Amygdala (tissue), 56 donors: ENCODE results near the gene TMEM63B.
"Not testable (repeated sequence)": the region's sequence is repeated elsewhere in the genome, so short reads cannot be mapped to it uniquely, and the experiment has no call there.

ENCODE experiments used
- DNase-seq, 56 donors: peaks; one replicate each; lab custom pipeline; 2025; lab: John Stamatoyannopoulos, UW

TMEM63B gene

DNA sequence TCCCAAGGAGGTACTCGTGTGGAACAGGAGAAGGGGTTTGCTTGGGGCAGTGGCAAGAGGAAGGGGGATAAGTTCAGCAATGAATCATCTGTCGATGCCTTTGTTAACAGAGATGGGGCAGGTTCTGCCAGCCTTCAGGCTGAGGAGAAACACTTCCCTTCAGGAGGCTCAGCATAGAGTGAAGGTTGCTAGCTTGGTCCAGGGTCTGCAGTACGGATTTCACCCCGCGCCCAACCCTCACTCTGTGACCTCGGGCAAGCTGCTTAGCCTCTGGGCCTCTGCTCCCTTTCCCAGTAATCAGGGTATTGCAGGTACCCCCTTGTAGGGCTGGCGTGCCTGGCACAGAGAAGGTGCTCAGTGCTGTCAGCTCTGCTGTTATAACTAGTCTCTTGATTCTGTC lies 38.8 kb downstream of the TMEM63B start:
- no peak for DNase-seq

DNA sequence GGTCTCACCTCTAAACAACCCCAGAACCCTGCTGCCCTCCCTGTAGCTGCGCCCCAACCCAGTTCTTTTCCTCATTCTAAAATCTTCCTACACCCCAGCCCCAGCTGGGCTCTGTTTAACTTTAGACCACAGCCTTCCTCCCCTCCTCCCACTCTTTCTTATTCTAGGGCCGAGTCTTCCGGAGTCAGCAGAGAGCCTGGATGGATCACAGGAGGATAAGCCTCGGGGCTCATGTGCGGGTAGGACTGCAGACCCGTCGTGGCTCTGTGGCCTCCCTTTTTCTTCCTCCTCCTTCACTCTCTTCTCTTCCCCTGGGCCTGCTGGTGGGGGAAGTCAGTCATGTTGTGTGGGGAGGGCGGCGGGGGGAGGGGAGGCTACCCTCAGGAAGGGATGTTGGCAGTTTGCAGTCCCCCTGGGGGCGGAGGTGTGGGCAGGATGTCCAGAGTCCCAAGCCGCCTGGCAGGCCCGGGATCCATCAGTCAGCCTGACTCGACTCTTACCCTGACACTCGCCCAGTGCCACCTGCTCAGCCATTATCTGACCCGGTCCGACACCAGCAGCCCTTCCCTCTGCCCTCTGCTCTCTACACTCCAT lies 39.3 kb downstream of the TMEM63B start:
- DNase-seq = no peak

DNA sequence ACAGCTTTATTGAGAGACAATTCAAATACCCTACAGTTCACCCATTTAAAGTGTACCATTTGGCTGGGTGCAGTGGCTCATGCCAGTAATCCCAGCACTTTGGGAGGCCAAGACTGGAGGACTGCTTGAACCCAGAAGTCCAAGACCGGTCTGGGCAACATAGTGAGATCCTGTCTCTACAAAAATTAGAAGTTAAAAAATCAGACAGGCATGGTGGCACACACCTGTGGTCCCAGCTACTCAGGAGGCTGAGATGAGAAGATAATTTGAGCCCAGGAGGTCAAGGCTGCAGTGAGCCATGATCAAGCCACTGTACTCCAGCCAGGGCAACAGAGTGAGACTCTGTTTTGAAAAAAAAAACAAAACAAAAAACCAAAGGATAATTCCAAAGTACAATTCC lies 40.2 kb downstream of the TMEM63B start:
- DNase-seq = no peak

DNA sequence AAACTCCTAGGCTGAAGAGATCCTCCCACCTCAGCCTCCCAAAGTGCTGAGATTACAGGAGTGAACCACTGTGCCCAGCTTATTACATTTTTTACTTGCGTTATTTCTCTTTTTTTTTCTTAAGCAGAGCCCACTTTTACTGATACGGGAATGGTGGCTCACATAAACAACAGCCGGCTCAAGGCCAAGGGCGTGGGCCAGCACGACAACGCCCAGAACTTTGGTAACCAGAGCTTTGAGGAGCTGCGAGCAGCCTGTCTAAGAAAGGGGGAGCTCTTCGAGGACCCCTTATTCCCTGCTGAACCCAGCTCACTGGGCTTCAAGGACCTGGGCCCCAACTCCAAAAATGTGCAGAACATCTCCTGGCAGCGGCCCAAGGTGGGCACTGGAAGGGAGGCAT lies 41.8 kb downstream of the TMEM63B start:
- DNase-seq = no peak

DNA sequence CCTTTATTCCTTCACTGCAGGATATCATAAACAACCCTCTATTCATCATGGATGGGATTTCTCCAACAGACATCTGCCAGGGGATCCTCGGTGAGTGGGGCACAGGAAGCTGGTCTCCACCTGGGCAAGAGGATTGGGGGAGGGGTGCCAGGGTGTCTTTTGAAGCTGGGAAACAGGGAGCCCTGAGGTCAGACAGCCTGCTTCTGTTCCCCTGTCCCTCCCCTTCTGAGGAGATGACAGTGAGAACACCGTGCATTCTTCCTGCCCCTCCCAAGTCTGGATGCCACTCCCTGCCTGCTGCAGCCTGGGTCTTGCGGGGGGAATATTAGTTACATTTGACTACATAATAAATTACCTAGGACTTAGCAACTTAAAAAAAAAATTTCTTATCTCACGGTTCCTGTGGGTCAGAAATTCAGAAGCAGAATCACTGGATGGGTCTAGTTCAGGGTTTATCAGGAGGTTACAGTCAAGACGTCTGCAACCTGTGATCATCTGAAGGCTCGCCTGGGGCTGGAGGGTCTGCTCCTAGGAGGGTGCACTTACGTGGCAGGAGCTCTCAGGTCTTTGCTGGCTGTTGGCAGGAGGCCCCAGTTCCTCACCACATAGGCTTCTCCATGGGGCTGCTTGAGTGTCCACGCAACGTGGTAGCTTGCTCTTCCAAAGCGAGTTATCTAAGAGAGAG lies 42.7 kb downstream of the TMEM63B start:
- no peak for DNase-seq

DNA sequence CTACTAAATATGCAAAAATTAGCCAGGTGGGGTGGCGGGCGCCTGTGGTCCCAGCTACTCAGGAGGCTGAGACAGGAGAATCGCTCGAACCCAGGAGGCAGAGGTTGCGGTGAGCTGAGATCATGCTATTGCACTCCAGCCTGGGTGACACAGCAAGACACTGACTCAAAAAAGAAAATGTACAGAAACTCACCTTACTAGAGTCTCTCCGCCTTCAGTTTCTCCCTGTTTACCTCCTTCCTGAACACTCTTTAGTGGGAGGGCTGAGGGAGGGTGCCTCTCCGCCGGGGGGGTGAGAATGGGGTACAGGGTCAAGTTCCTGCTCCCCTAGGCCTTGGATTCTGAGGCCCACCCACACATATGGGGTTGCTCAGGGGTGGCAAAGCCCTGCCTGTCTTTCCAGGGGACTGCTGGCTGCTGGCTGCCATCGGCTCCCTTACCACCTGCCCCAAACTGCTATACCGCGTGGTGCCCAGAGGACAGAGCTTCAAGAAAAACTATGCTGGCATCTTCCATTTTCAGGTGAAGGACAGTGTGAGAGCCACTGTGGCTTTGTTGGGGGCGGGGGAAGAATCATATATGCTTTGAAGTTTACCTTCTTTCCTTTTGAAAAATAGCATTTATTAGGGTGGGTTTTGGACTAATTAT lies 44.7 kb downstream of the TMEM63B start:
- DNase-seq = no peak

DNA sequence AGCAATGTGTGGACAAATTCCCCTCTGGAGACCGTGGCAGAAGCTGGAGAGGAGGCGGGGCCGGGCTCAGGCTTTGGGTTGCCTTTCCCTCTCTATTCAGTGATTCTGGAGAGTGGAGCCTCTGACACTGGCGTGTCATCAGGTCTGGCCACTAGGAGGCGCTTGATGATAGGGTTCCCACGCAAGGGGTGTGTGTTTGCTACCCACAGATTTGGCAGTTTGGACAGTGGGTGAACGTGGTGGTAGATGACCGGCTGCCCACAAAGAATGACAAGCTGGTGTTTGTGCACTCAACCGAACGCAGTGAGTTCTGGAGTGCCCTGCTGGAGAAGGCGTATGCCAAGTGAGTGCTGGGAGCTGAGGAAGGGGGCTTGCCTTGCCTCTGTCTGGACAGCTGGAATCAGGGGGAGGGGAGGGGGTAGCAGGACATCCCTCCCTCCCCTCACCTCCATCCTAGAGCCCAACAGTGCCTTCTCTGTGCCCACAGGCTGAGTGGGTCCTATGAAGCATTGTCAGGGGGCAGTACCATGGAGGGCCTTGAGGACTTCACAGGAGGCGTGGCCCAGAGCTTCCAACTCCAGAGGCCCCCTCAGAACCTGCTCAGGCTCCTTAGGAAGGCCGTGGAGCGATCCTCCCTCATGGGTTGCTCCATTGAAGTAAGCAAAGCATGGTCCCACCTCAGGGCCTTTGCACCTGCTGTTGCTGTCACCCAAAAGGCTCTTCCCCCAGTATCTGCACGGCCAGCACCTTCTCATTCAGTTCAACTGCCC lies 45.6 kb downstream of the TMEM63B start:
- peak in 53 of 56 donors; percentile 4 to 84 (median 47) for DNase-seq

DNA sequence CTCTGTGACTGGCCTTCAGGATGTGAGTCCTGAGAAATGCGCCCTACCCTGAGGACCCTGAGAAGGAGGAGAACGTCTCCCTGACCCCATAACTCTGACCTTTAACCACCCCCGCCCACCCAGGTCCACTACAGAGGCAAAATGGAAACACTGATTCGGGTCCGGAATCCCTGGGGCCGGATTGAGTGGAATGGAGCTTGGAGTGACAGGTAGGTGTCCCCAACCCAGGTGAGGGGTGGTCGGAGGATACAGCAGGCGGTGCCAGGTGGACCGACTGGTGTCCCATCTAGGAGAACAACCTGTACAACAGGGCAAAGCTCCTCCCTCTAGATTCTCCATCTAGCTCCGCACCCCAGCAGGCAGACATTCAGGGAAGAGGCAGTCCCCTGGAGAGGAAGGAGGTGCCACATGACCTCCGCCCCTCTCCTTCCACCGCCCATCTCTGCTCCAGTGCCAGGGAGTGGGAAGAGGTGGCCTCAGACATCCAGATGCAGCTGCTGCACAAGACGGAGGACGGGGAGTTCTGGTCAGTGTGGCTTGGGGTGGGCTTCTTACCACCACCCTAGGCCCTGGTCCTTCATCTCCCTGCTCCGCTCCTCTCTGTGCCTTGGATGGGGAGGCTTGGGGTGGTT lies 48.9 kb downstream of the TMEM63B start:
- no peak for DNase-seq

DNA sequence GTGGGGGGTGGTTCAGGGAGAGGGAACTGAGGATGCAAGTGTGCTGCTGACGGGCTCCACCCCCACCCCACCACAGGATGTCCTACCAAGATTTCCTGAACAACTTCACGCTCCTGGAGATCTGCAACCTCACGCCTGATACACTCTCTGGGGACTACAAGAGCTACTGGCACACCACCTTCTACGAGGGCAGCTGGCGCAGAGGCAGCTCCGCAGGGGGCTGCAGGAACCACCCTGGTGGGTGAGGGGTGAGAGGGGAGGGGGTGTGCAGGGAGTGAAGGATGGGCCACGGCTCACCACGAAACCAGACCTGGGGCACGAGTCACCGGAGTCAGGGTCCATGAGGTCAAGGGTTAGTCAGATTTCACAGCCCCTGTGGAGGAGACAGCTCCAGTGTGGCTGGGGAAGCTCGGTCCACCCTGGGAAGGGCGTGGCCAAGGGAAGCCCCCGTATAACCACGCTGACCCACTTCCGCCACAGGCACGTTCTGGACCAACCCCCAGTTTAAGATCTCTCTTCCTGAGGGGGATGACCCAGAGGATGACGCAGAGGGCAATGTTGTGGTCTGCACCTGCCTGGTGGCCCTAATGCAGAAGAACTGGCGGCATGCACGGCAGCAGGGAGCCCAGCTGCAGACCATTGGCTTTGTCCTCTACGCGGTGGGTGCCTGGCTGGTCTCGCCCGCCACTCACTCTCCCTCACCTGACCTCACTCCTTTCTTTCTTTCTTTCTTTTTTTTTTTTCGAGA lies 49.6 kb downstream of the TMEM63B start:
- no peak for DNase-seq

DNA sequence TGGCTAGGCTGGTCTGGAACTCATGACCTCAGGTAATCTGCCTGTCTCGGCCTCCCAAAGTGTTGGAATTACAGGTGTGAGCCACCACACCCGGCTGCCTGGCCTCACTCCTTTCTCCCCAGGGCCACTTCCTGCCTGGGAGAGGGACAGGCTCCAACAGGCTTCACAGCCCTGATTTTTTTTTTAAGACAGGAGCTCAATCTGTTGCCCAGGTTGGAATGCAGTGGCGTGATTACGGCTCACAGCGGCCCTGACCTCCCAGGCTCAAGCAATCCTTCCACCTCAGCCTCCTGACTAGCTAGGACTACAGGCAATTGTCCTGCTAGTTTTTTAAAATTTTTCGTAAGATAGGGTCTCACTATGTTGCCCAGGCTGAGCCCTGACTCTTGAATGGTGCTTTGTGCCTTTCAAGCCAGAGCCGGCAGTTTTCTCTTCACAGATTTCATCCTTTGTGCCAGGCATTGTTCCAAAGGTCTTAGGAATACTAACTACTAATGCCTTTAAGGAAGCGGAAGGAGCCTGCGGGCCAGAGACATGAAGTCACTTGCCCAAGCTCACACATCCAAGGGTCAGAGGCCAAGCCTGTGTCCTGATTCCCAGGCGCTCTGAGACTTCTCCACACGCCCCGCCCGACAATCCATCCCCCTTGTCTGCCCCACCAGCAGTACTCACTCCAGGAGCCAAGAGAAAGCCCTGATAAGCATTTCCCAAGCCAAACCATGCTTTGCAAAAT lies 50.5 kb downstream of the TMEM63B start:
- DNase-seq = no peak

DNA sequence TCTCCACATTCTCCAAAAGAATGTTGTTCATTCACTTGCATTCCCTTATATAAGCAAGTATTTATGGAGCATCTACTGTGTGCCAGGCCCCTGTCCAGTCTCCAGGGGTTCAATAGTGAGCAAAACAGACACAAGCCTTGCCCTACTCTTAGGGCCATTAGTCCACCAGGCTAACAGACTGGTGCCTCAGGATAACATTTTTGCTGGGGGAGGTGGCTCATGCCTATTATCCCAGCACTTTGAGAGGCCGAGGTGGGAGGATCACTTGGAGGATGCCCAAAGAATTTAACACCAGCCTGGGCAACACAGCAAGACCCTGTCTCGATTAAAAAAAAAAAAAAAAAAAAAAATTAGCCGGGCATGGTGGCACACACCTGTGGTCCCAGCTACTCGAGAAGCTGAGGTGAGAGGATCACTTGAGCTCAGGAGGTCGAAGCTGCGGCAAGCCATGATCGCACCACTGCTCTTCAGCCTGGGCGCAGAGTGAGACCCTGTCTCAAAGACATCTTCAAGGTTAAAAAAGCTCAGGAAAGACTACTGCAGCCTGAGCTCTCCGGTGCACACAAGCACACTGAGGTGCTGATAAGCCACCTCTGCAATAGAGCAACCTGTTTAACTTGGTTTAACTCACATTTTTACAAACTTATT lies 51.2 kb downstream of the TMEM63B start:
- no peak for DNase-seq

DNA sequence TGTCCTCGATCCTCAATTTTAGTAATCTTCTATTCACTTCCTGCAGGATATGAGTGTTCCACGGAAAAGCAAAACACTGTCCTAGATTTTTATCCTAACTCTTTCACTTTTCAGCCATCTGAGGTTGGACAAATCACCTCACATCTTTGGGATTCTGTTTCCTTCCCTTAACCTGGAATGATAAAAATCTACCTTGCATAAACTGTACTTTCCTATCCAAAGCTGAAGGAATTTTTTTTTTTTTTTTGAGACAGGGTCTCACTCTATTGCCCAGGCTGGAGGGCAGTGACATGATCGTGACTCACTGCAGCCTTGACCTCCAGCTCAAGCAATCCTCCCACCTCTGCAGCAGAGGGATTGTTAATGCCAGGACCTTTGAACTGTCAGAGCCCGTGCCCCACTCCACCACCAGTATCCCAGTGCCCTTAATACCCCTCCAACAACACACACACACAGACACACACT lies 51.8 kb downstream of the TMEM63B start:
- no peak for DNase-seq

DNA sequence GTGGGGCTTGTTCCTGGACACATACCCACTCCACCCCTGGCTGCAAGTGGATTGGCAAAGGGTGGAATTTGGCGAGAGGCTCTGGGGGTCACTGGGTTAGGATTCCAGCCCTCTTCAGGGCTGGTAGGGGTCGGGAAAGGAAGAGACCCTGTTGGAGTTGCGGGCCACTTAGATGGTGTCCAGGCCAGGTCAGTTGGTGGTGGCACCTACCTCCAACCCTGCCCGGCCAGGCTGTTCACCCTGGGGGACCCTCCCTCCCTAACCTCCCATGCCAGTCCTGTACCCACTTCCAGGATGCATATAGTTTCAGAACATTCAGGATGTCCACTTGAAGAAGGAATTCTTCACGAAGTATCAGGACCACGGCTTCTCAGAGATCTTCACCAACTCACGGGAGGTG lies 52.3 kb downstream of the TMEM63B start:
- DNase-seq = no peak

DNA sequence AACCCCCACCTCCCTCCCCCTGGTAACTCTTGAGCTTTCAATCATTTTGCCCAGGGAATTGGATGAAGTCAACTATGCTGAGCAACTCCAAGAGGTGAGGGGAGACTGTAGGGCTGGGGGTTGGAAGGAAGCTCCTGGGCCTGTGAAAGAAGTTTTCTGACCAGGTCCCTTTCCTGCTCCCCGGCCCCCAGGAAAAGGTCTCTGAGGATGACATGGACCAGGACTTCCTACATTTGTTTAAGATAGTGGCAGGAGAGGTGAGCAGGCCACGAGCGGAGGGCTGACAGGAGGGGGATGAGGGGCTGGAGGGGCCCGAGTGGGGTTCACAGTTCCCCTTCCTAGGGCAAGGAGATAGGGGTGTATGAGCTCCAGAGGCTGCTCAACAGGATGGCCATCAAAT lies 53.1 kb downstream of the TMEM63B start:
- no peak for DNase-seq

DNA sequence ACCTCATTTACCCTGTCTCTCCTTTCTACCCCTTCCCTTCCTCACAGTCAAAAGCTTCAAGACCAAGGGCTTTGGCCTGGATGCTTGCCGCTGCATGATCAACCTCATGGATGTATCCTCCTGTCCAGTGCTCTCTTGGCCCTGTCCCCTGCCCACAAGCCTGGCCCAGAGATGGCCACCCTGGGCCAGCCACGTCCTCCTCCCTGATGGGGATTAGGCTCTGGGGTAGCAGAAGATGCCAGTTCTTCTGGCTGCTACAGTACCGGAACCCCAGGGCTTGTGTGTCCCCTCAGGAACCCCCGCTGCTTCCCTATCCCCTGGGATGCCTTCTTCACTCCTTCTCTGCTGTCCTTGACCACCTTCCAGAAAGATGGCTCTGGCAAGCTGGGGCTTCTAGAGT lies 53.5 kb downstream of the TMEM63B start:
- no peak for DNase-seq

DNA sequence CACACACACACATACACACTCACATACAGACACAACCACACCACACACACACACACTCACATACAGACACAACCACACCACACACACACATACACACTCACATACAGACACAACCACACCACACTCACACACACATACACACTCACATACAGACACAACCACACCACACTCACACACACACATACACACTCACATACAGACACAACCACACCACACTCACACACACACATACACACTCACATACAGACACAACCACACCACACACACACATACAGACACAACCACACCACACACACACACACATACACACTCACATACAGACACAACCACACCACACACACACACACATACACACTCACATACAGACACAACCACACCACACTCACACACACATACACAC lies 54.4 kb downstream of the TMEM63B start:
- not testable (repeated sequence) for DNase-seq

DNA sequence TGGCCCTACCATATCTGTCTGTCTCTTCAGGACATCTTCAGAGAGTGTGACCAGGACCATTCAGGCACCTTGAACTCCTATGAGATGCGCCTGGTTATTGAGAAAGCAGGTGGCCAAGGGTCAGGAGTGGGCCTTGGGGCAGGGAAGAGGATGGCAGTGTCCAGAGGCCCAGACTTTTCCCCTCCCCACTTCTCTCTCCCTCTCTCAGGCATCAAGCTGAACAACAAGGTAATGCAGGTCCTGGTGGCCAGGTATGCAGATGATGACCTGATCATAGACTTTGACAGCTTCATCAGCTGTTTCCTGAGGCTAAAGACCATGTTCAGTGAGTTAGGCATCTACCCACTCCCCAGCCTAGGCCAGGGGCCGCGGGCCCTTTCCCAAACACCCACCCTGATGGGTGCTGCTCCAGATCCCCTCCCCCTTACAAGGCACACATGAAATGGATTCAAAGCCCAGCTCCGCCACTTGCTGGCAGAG lies 55.6 kb downstream of the TMEM63B start:
- no peak for DNase-seq

DNA sequence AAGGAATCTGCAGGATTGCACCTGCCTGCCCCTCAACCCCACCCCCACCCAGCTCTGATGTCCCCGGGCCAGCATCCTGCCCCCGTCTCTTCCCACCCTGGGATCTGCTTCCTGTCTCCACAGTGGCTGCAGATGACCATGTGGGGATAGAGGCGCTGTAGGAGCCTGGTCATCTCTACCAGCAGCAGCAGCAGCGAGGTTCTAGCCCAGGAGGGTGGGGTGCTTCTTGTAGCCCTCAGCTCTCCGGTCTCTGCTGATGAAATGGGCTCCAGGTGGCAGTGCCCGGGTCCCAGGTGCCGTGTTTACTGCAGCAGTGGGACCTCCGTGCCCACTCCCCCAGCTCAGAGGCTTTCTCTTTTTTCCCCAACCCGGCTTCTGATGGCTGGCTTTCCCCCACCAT lies 56.4 kb downstream of the TMEM63B start:
- no peak for DNase-seq

DNA sequence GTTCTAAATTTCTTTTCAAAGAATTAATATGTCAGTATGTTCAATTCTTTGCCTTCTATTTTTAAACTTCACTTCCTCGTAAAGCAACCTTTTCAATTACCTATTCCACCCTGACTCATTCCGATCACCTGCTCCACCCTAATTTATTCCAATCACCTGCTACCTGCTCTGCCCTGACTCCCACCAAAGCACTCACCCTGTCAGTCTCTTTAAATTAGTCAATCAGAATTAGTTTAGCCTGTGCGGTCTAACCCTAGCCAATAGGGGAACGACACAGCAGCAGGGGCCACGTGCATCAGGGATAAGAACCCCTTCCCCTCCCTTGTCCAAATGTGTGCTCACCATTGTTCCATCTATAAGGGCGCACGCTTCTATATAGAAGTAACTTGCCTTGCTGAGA lies 58.0 kb downstream of the TMEM63B start:
- not testable (repeated sequence) for DNase-seq
